Activated CD4-positive, alpha-beta memory T cell treated with anti-CD3 and anti-CD28 coated beads, Interleukin-2, amount 10 ng/mL, durations not matched to agents 7 days and 5 days (primary cell): ENCODE measurements around the gene MT1E. TPM values are rescaled to one million over a fixed set of nuclear protein-coding genes. Genes with fewer than 3 reads are reported as not detected.
"Not testable (repeated sequence)": the region's sequence is repeated elsewhere in the genome, so short reads cannot be mapped to it uniquely, and the experiment has no call there.

ENCODE experiments used
- CTCF ChIA-PET: fragments of 350-600 bp; sonication (Branson Sonifier 250); formaldehyde crosslinking; loops from one replicate; lab custom pipeline; 2021; ENCODE audit warnings: antibody characterized with exemption, inconsistent platforms; lab: Charles Lee
- POLR2A ChIA-PET: fragments of 350-600 bp; sonication (Branson Sonifier 250); formaldehyde crosslinking; loops from one replicate; lab custom pipeline; 2021; ENCODE audit warnings: antibody characterized with exemption; lab: Charles Lee
- DNase-seq: peaks from one replicate; pipeline ENCODE4 v3.0.0-alpha.2; 2020
- H3K27ac Mint-ChIP-seq: one replicate; pipeline ENCODE4 v1.8.0; 2021; ENCODE audit warnings: mild to moderate bottlenecking, mixed read lengths
- H3K27me3 Mint-ChIP-seq: one replicate; pipeline ENCODE4 v1.8.0; 2021; ENCODE audit warnings: mixed read lengths
- H3K36me3 Mint-ChIP-seq: one replicate; pipeline ENCODE4 v1.8.0; 2021; ENCODE audit warnings: low read depth, mixed read lengths
- H3K4me1 Mint-ChIP-seq: one replicate; pipeline ENCODE4 v1.8.0; 2021; ENCODE audit warnings: mixed read lengths
- H3K4me3 Mint-ChIP-seq: one replicate; pipeline ENCODE4 v1.8.0; 2021; ENCODE audit warnings: mild to moderate bottlenecking, mixed read lengths
- H3K9me3 Mint-ChIP-seq: one replicate; pipeline ENCODE4 v1.8.0; 2021; ENCODE audit warnings: mixed read lengths
- total RNA-seq, 2 experiments: library from RNA; stranded (reverse); gene quantifications; one replicate each; pipeline ENCODE4 v1.2.3, GENCODE V29; 2021

Gene MT1E
- total RNA-seq, 2 experiments from 2014 or later: 10.4 to 12.3 TPM

DNA sequence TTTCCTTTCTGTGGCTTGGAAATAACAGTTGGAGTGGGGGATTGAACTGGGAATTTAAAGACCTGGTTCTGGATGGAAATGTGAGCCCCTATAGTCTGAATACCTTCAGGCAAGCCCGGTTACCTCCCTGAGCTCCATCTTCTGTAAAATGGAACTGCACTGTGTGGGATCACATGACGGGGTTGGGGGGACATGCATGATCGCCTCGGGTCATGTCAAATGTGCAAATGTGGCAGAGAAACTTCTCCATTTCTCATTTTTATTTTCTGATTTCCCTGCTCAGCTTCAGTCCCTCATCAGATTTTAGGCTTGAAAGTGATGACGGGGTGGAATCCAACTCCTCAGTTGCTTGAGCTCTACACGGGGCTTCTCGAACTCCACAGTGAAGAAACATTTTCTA is 27.6 kb downstream of the MT1E start:
- CTCF ChIA-PET: interaction anchor here (0.6 to 2.0 kb wide), 3 partner anchors 9 to 47 kb away, joined by 3 to 7 read pairs (median 4); no protein-coding TSS in a partner anchor
- Mint-ChIP-seq H3K4me1 (peaks cover 8% of the 10 kb centered on the region), H3K27ac (no peak overlapping the region), H3K36me3 (no peaks in the 10 kb centered on the region), H3K9me3 (no peaks in the 10 kb centered on the region), H3K27me3 (peaks cover 49% of the 10 kb centered on the region), H3K4me3 (no peak overlapping the region)
- DNase-seq: no peak
- POLR2A ChIA-PET: interaction anchor here (1.1 kb wide), 1 partner anchor 10 kb away, joined by 3 read pairs; no protein-coding TSS in a partner anchor

GRCh38 chr16:56657555-56658326 is 32.2 kb downstream of the MT1E start, which contains the start of gene MT1F:
TSS of gene MT1F (plus strand) at chr16:56657959. CDS start at chr16:56658059, 100 bp downstream.
- ChIA-PET POLR2A (interaction anchor here (1.2 to 1.5 kb wide), 3 partner anchors 9 to 21 kb away, joined by 3 to 8 read pairs (median 4); no protein-coding TSS in a partner anchor), CTCF (interaction anchor here (0.8 to 1.0 kb wide), 2 partner anchors 14 to 44 kb away, joined by 3 read pairs; no protein-coding TSS in a partner anchor)
- Mint-ChIP-seq H3K4me1 (peaks cover 20% of the 10 kb centered on the region), H3K4me3 (peak within 1 kb of the TSS; percentile 95), H3K9me3 (no peaks in the 10 kb centered on the region), H3K27ac (peak within 1 kb of the TSS; percentile 59), H3K27me3 (peaks cover 16% of the 10 kb centered on the region), H3K36me3 (no peaks in the 10 kb centered on the region)
- peak; percentile 79 for DNase-seq

GRCh38 chr16:56658327-56658875 is 32.8 kb downstream of the MT1E start:
- Mint-ChIP-seq H3K4me3 (peak overlapping the region; percentile 95), H3K4me1 (peaks cover 24% of the 10 kb centered on the region), H3K27me3 (peaks cover 12% of the 10 kb centered on the region), H3K27ac (no peak overlapping the region), H3K9me3 (no peaks in the 10 kb centered on the region), H3K36me3 (no peaks in the 10 kb centered on the region)
- DNase-seq: no peak
- CTCF ChIA-PET: no interaction called here
- POLR2A ChIA-PET: interaction anchor here (1.2 to 1.5 kb wide), 3 partner anchors 10 to 21 kb away, joined by 3 to 8 read pairs (median 4); no protein-coding TSS in a partner anchor

GRCh38 chr16:56662357-56663354 is 37.1 kb downstream of the MT1E start:
- POLR2A ChIA-PET: interaction anchor here (1.3 to 1.9 kb wide), 5 partner anchors 13 to 54 kb away, joined by 4 to 9 read pairs (median 5); partner anchors contain the start of genes MT1E, MT1X and MT2A
- H3K4me1 Mint-ChIP-seq: peaks cover 26% of the 10 kb centered on the region

GRCh38 chr16:56664506-56664905 is 38.9 kb downstream of the MT1E start:
- DNase-seq: no peak
- Mint-ChIP-seq H3K4me3 (no peak overlapping the region), H3K36me3 (no peaks in the 10 kb centered on the region), H3K27me3 (peaks cover 43% of the 10 kb centered on the region), H3K27ac (no peak overlapping the region), H3K4me1 (peaks cover 31% of the 10 kb centered on the region), H3K9me3 (no peaks in the 10 kb centered on the region)
- ChIA-PET CTCF (no interaction called here), POLR2A (no interaction called here)

More at GRCh38 chr16:56662357-56663354, 37.1 kb downstream of the MT1E start:
- CTCF ChIA-PET: interaction anchor here (1.4 kb wide), 1 partner anchor 40 kb away, joined by 4 read pairs; no protein-coding TSS in a partner anchor
- Mint-ChIP-seq H3K36me3 (no peaks in the 10 kb centered on the region), H3K27me3 (peaks cover 31% of the 10 kb centered on the region), H3K4me3 (peak overlapping the region; percentile 72), H3K9me3 (no peaks in the 10 kb centered on the region), H3K27ac (peak overlapping the region; percentile 34)
- DNase-seq: peak; percentile 52

DNA sequence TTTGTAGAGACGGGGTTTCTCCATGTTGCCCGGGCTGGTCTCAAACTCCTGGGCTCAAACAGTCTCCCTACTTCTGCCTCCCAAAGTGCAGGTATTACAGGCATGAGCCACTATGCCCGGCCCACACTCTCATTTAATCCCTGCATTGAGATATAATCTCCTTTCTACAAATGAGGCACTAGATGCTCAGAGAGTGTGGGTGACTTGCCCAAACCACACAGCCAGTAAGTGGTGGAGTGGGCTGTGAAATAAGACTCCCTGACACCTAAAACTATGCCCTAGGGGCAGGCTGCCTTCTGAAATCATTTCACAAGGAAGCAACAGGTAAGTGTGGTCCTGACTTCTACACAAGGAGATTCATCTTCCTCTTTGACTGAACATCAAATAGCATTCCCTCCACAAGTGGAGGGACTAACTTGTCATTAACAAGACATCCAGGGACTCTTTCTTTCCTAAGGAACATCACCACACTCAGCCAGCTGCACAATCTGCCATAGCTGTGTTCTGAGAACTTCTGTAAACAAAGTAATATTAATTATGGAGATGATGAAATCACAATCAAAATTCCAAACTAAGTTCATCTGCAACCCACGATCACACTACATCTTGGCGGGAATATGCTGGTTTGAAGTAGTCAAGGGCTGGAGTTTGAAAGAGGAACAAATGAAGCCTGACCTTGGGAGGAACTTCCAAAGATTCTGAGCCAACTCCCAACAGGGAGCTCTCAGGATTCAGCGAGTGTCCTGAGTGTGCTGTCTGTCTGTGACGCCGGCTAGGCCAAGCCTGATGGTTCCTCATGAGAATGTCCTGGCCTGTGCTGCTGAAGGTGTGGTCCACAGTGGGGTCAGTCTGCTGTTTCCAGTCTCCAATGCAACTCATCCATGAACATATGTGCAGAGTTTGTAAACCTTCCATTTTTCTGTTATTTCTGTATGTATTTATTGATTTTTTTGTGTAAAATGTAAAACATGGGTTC is 40.0 kb downstream of the MT1E start:
- peaks cover 35% of the 10 kb centered on the region for H3K4me1 Mint-ChIP-seq
- H3K27ac Mint-ChIP-seq, CTCF ChIA-PET, H3K36me3 Mint-ChIP-seq, DNase-seq, POLR2A ChIA-PET, H3K9me3 Mint-ChIP-seq, H3K4me3 Mint-ChIP-seq: not testable (repeated sequence)
- peaks cover 54% of the 10 kb centered on the region for H3K27me3 Mint-ChIP-seq

DNA sequence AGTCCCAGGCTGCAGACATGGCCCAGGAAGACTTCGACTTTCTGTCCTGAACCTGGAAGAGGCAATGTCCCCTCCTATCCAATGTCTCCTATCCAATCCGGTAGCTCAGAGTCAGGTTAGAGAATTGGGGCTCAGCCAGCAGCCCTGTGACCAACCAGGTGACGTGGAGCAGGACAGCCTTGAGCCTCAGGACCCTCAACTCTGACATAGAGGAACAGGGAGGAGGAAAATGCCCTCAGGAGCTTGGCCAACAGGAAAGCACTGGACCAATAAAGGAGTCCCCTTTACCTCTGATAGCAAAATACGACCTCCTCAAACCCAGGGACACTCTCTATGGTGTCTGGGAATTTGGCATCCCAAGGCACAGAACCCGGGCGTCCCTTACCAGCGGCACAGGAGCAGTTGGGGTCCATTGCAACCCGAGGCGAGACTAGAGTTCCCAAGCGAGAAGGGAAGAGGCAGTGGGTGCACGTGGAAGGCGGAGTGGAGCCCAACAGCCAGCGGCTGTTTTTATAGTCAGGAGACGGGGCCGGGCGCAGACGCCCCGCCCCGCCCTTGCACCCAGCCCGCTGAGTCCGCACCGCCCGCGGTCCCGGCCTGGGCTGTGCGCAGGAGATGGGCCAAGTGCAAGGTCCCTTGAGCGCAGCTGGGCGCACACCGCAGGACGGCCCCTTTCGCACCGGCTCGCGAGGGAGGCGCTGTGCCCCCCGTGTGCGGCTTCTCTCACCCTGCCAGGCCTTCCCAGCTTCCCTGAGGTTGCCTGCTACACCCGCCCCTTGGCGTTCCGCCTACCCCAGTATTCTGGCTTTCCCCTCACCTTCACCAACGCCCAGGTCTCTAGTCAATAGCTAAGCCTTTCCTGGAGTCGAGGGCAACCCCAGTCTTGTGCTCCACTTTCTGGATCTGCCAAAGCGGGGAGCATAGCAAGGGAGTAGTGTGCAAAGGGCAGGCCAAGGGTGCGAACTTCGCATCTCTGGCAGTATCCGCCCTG is 42.3 kb downstream of the MT1E start, which contains the start of gene MT1G:
Gene MT1G, minus strand, starts transcription at position 485 of the 991 bp plus-strand sequence. Its CDS starts 72 bp downstream, at position 413.
- peaks cover 28% of the 10 kb centered on the region for H3K4me1 Mint-ChIP-seq
- no peaks in the 10 kb centered on the region for H3K9me3 Mint-ChIP-seq
- peaks cover 76% of the 10 kb centered on the region for H3K27me3 Mint-ChIP-seq
- no peaks in the 10 kb centered on the region for H3K36me3 Mint-ChIP-seq
- H3K27ac Mint-ChIP-seq: no peak within 1 kb of the TSS
- peak within 1 kb of the TSS; percentile 32 for H3K4me3 Mint-ChIP-seq
- peak; percentile 44 for DNase-seq
- ChIA-PET CTCF (no interaction called here), POLR2A (interaction anchor here (1.3 kb wide), 3 partner anchors 11 to 86 kb away, joined by 4 to 5 read pairs (median 4); partner anchors contain the start of gene MT1X)

- Mint-ChIP-seq H3K27me3 (peaks cover 83% of the 10 kb centered on the region), H3K4me1 (peaks cover 24% of the 10 kb centered on the region), H3K27ac (no peak within 1 kb of the TSS), H3K9me3 (no peaks in the 10 kb centered on the region), H3K4me3 (no peak within 1 kb of the TSS), H3K36me3 (no peaks in the 10 kb centered on the region)
- ChIA-PET CTCF (interaction anchor here (1.4 kb wide), 1 partner anchor 33 kb away, joined by 5 read pairs; no protein-coding TSS in a partner anchor), POLR2A (interaction anchor here (1.3 to 2.0 kb wide), 2 partner anchors 10 to 13 kb away, joined by 4 to 8 read pairs; partner anchors contain the start of gene MT1X)
- DNase-seq: no peak
Observed at GRCh38 chr16:56669005-56669839, 43.6 kb downstream of the MT1E start, which contains the start of gene MT1H. TSS of gene MT1H (plus strand) at chr16:56669814. CDS start at chr16:56669885, 71 bp downstream.

DNA sequence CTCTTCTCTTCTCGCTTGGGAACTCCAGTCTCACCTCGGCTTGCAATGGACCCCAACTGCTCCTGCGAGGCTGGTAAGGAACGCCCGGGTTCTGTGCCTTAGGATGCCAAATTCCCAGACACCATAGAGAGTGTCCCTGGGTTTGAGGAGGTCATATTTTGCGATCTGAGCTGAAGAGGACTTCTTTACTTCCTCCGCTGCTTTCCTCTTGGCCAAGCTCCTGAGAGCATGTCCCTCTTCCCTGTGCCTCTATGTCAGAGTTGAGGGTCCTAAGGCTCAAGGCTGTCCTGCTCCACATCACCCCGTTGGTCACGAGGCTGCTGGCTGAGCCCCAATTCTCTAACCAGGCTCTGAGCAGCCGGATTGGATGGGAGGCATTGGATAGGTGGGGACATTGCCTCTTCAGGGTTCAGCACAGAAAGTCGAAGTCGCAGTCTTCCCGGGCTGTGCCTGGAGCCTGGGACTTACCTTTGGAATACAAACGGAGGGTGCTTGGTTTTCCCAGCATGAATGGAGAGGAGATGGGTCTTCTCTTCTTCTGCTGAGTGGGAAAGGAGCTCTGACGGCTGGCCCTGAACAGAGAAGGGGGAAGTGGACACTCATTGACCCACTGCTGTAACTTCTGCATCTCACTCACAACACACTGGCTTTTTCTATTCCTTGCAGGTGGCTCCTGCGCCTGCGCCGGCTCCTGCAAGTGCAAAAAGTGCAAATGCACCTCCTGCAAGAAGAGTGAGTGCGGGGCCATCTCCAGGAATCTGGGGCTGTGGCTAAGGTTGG is 44.4 kb downstream of the MT1E start:
- POLR2A ChIA-PET: interaction anchor here (2.0 kb wide), 1 partner anchor 12 kb away, joined by 8 read pairs; the partner anchor contains the start of gene MT1X
- CTCF ChIA-PET: interaction anchor here (1.0 to 1.4 kb wide), 2 partner anchors 32 kb away, joined by 5 read pairs; no protein-coding TSS in a partner anchor
- Mint-ChIP-seq H3K4me1 (peaks cover 25% of the 10 kb centered on the region), H3K4me3 (no peak overlapping the region), H3K27ac (no peak overlapping the region), H3K9me3 (no peaks in the 10 kb centered on the region), H3K27me3 (peaks cover 85% of the 10 kb centered on the region), H3K36me3 (no peaks in the 10 kb centered on the region)
- DNase-seq: no peak
